WTC11 (cell line): ENCODE data around the gene PSMC4. TPM values are rescaled to one million over a fixed set of nuclear protein-coding genes. Genes with fewer than 3 reads are reported as not detected.

Source experiments
- ATAC-seq: fragments of 200-7000 bp; cut with Tn5 transposase; 2 replicates; pipeline ENCODE4 v1.10.0; 2021; ENCODE audit warnings: mild to moderate bottlenecking, moderate library complexity
- CTCF ChIA-PET: fragments of 300-600 bp; sonication (Branson Sonifier 250); formaldehyde crosslinking; loops from one replicate; lab custom pipeline; 2021; ENCODE audit warnings: antibody characterized with exemption; lab: Charles Lee
- POLR2A ChIA-PET: fragments of 350-600 bp; sonication (Branson Sonifier 250); formaldehyde crosslinking; loops from one replicate; lab custom pipeline; 2021; ENCODE audit warnings: antibody characterized with exemption; lab: Charles Lee
- DNase-seq: peaks from one replicate; pipeline ENCODE4 v3.0.0; 2021; ENCODE audit warnings: low spot score
- H3K27ac Mint-ChIP-seq: 2 replicates; pipeline ENCODE4 v1.8.0; 2021; ENCODE audit warnings: mixed read lengths
- H3K27me3 Mint-ChIP-seq: 2 replicates; pipeline ENCODE4 v1.8.0; 2021; ENCODE audit warnings: low read depth, mild to moderate bottlenecking, moderate library complexity, mixed read lengths
- H3K36me3 Mint-ChIP-seq: 2 replicates; pipeline ENCODE4 v1.8.0; 2021; ENCODE audit warnings: mixed read lengths
- H3K4me1 Mint-ChIP-seq: 2 replicates; pipeline ENCODE4 v1.8.0; 2022; ENCODE audit warnings: mixed read lengths
- H3K4me3 Mint-ChIP-seq: 2 replicates; pipeline ENCODE4 v1.8.0; 2021; ENCODE audit warnings: mild to moderate bottlenecking, moderate library complexity, mixed read lengths
- H3K9me3 Mint-ChIP-seq: 2 replicates; pipeline ENCODE4 v1.8.0; 2021; ENCODE audit warnings: mixed read lengths
- CREB1 ChIP-seq: sonication (generic); formaldehyde crosslinking; IDR thresholded peaks from 2 replicates; pipeline ENCODE4 v1.8.0; 2023; ENCODE audit warnings: mild to moderate bottlenecking, missing genetic modification reagents
- ESRRA ChIP-seq: sonication (generic); formaldehyde crosslinking; IDR thresholded peaks from 2 replicates; pipeline ENCODE4 v1.8.1; 2022; ENCODE audit warnings: mild to moderate bottlenecking, missing genetic modification reagents, borderline replicate concordance
- ETV6 ChIP-seq: sonication (generic); formaldehyde crosslinking; IDR thresholded peaks from 2 replicates; pipeline ENCODE4 v1.8.1; 2022; ENCODE audit warnings: mild to moderate bottlenecking, missing genetic modification reagents
- FOXK1 ChIP-seq: sonication (generic); formaldehyde crosslinking; IDR thresholded peaks from 2 replicates; pipeline ENCODE4 v1.8.0; 2022; ENCODE audit warnings: mild to moderate bottlenecking, moderate library complexity, missing genetic modification reagents
- GABPB1 ChIP-seq: sonication (generic); formaldehyde crosslinking; IDR thresholded peaks from 2 replicates; pipeline ENCODE4 v1.8.1; 2023; ENCODE audit warnings: mild to moderate bottlenecking, missing genetic modification reagents
- HMGA2 ChIP-seq: fragments of 250-450 bp; sonication (Bioruptor Pico); IDR thresholded peaks from 2 replicates; pipeline ENCODE4 v1.4.0; 2021; ENCODE audit warnings: mild to moderate bottlenecking, moderate library complexity
- JUN ChIP-seq: sonication (generic); formaldehyde crosslinking; IDR thresholded peaks from 2 replicates; pipeline ENCODE4 v1.8.0; 2023; ENCODE audit warnings: mild to moderate bottlenecking, missing genetic modification reagents
- MXD4 ChIP-seq: fragments of 250-450 bp; sonication (Bioruptor Pico); IDR thresholded peaks from 2 replicates; pipeline ENCODE4 v1.8.0; 2021; ENCODE audit warnings: mild to moderate bottlenecking, moderate library complexity, borderline replicate concordance
- NFATC4 ChIP-seq: fragments of 250-450 bp; sonication (Bioruptor Pico); IDR thresholded peaks from 2 replicates; pipeline ENCODE4 v1.9.0; 2021; ENCODE audit warnings: mild to moderate bottlenecking
- PRRX2 ChIP-seq: fragments of 250-450 bp; sonication (Bioruptor Pico); IDR thresholded peaks from 2 replicates; pipeline ENCODE4 v1.8.0; 2021; ENCODE audit warnings: mild to moderate bottlenecking
- SMAD4 ChIP-seq: sonication (generic); formaldehyde crosslinking; IDR thresholded peaks from 2 replicates; pipeline ENCODE4 v1.8.0; 2022; ENCODE audit warnings: mild to moderate bottlenecking, missing genetic modification reagents
- TP53 ChIP-seq: sonication (generic); formaldehyde crosslinking; IDR thresholded peaks from 2 replicates; pipeline ENCODE4 v1.8.1; 2023; ENCODE audit warnings: mild to moderate bottlenecking, missing genetic modification reagents
- ZNF219 ChIP-seq: sonication (generic); formaldehyde crosslinking; IDR thresholded peaks from 2 replicates; pipeline ENCODE4 v1.8.0; 2023; ENCODE audit warnings: missing genetic modification reagents, mild to moderate bottlenecking, borderline replicate concordance
- ZNF263 ChIP-seq: sonication (generic); formaldehyde crosslinking; IDR thresholded peaks from 2 replicates; pipeline ENCODE4 v1.8.1; 2022; ENCODE audit warnings: low read depth, mild to moderate bottlenecking, moderate library complexity, missing genetic modification reagents
- total RNA-seq: library from RNA; stranded (reverse); gene quantifications from 3 replicates; pipeline ENCODE4 v1.2.3, GENCODE V29; 2021
- TF ChIP-seq, protein P1 (sequence below): sonication (generic); formaldehyde crosslinking; IDR thresholded peaks from 2 replicates; pipeline ENCODE4 v1.8.0; 2023; ENCODE audit warnings: mild to moderate bottlenecking, missing genetic modification reagents
- TF ChIP-seq, protein P2 (sequence below): sonication (generic); formaldehyde crosslinking; IDR thresholded peaks from 2 replicates; pipeline ENCODE4 v1.8.1; 2023; ENCODE audit warnings: mild to moderate bottlenecking, moderate library complexity, missing genetic modification reagents
- TF ChIP-seq, protein P3 (sequence below): sonication (generic); formaldehyde crosslinking; IDR thresholded peaks from 2 replicates; pipeline ENCODE4 v1.8.1; 2023; ENCODE audit warnings: mild to moderate bottlenecking, missing genetic modification reagents, borderline replicate concordance
- TF ChIP-seq, protein P4 (sequence below): fragments of 200-600 bp; IDR thresholded peaks from 2 replicates; pipeline ENCODE4 v1.8.0; 2022; ENCODE audit warnings: antibody characterized with exemption
- TF ChIP-seq, protein P5 (sequence below): fragments of 250-450 bp; sonication (Bioruptor Pico); conservative IDR thresholded peaks from 2 replicates; pipeline ENCODE4 v1.9.0; 2021; ENCODE audit warnings: mild to moderate bottlenecking
- TF ChIP-seq, protein P6 (sequence below): sonication (generic); formaldehyde crosslinking; IDR thresholded peaks from 2 replicates; pipeline ENCODE4 v1.8.0; 2022; ENCODE audit warnings: mild to moderate bottlenecking, missing genetic modification reagents

The PSMC4 gene
- total RNA-seq, 1 experiment from 2014 or later = 105 TPM

DNA sequence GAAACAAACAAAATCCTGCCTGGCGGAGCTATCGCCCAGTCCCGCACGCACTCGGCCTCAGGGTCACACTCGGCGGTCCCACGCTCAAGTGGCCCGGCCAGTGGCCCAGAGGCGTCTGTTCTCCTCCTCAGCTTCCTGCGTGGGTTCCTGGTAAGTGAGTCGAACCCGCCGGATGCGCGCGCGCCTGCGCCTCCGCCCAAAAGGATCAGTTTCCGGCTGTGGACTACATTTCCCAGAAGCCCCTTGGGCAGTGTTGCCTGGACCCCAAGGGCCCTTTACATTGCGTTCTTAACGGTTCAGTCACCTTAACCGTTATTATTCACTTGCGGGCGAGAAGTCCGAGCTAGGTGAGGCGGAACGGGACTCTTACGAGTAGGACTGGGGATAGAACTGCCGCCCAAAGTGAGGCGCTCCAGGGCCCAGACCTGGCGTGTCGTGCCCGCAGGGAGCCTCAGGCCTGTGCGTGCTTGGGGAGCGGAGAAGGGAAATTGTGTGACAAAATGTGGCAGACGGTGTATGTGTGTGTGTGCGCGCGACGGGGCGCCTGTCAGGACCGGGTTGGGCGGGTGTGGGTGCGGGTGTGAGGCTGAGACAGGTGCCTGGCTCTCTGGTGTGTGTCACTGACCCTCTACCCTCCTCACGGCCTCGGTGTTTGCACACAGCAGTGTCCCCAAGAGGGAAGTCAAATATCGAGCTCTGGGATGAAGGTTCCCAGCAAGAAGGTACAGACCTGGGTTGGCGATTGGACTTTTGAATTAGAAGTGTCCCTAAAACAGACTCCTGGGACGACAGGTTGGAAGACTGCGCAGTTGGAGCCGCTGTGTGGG lies 26.1 kb downstream of the PSMC4 start, which contains the start of gene ZNF546 (continued):
- TF ChIP-seq, protein P1, sequence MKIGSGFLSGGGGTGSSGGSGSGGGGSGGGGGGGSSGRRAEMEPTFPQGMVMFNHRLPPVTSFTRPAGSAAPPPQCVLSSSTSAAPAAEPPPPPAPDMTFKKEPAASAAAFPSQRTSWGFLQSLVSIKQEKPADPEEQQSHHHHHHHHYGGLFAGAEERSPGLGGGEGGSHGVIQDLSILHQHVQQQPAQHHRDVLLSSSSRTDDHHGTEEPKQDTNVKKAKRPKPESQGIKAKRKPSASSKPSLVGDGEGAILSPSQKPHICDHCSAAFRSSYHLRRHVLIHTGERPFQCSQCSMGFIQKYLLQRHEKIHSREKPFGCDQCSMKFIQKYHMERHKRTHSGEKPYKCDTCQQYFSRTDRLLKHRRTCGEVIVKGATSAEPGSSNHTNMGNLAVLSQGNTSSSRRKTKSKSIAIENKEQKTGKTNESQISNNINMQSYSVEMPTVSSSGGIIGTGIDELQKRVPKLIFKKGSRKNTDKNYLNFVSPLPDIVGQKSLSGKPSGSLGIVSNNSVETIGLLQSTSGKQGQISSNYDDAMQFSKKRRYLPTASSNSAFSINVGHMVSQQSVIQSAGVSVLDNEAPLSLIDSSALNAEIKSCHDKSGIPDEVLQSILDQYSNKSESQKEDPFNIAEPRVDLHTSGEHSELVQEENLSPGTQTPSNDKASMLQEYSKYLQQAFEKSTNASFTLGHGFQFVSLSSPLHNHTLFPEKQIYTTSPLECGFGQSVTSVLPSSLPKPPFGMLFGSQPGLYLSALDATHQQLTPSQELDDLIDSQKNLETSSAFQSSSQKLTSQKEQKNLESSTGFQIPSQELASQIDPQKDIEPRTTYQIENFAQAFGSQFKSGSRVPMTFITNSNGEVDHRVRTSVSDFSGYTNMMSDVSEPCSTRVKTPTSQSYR = no peak
- TF ChIP-seq JUN (CRISPR knock-in tag) = no peak
- TF ChIP-seq, protein P2, sequence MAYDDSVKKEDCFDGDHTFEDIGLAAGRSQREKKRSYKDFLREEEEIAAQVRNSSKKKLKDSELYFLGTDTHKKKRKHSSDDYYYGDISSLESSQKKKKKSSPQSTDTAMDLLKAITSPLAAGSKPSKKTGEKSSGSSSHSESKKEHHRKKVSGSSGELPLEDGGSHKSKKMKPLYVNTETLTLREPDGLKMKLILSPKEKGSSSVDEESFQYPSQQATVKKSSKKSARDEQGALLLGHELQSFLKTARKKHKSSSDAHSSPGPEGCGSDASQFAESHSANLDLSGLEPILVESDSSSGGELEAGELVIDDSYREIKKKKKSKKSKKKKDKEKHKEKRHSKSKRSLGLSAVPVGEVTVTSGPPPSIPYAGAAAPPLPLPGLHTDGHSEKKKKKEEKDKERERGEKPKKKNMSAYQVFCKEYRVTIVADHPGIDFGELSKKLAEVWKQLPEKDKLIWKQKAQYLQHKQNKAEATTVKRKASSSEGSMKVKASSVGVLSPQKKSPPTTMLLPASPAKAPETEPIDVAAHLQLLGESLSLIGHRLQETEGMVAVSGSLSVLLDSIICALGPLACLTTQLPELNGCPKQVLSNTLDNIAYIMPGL (CRISPR knock-in tag) = no peak
- TF ChIP-seq ZNF219 (CRISPR knock-in tag) = no peak
- TF ChIP-seq, protein P3, sequence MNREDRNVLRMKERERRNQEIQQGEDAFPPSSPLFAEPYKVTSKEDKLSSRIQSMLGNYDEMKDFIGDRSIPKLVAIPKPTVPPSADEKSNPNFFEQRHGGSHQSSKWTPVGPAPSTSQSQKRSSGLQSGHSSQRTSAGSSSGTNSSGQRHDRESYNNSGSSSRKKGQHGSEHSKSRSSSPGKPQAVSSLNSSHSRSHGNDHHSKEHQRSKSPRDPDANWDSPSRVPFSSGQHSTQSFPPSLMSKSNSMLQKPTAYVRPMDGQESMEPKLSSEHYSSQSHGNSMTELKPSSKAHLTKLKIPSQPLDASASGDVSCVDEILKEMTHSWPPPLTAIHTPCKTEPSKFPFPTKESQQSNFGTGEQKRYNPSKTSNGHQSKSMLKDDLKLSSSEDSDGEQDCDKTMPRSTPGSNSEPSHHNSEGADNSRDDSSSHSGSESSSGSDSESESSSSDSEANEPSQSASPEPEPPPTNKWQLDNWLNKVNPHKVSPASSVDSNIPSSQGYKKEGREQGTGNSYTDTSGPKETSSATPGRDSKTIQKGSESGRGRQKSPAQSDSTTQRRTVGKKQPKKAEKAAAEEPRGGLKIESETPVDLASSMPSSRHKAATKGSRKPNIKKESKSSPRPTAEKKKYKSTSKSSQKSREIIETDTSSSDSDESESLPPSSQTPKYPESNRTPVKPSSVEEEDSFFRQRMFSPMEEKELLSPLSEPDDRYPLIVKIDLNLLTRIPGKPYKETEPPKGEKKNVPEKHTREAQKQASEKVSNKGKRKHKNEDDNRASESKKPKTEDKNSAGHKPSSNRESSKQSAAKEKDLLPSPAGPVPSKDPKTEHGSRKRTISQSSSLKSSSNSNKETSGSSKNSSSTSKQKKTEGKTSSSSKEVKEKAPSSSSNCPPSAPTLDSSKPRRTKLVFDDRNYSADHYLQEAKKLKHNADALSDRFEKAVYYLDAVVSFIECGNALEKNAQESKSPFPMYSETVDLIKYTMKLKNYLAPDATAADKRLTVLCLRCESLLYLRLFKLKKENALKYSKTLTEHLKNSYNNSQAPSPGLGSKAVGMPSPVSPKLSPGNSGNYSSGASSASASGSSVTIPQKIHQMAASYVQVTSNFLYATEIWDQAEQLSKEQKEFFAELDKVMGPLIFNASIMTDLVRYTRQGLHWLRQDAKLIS (CRISPR knock-in tag) = no peak
- no peak for TF ChIP-seq ETV6 (CRISPR knock-in tag)
- TF ChIP-seq, protein P4, sequence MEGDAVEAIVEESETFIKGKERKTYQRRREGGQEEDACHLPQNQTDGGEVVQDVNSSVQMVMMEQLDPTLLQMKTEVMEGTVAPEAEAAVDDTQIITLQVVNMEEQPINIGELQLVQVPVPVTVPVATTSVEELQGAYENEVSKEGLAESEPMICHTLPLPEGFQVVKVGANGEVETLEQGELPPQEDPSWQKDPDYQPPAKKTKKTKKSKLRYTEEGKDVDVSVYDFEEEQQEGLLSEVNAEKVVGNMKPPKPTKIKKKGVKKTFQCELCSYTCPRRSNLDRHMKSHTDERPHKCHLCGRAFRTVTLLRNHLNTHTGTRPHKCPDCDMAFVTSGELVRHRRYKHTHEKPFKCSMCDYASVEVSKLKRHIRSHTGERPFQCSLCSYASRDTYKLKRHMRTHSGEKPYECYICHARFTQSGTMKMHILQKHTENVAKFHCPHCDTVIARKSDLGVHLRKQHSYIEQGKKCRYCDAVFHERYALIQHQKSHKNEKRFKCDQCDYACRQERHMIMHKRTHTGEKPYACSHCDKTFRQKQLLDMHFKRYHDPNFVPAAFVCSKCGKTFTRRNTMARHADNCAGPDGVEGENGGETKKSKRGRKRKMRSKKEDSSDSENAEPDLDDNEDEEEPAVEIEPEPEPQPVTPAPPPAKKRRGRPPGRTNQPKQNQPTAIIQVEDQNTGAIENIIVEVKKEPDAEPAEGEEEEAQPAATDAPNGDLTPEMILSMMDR = no peak
- no peak for TF ChIP-seq ZNF263 (CRISPR knock-in tag)
- no peak for TF ChIP-seq MXD4 (CRISPR knock-in tag)
- TF ChIP-seq FOXK1 = peak; percentile 68; the same call in 1 of the 2 replicates
- TF ChIP-seq GABPB1 (CRISPR knock-in tag) = peak; percentile 57
- TF ChIP-seq CREB1 (CRISPR knock-in tag) = no peak
- no peak for TF ChIP-seq NFATC4
- no peak for TF ChIP-seq PRRX2

DNA sequence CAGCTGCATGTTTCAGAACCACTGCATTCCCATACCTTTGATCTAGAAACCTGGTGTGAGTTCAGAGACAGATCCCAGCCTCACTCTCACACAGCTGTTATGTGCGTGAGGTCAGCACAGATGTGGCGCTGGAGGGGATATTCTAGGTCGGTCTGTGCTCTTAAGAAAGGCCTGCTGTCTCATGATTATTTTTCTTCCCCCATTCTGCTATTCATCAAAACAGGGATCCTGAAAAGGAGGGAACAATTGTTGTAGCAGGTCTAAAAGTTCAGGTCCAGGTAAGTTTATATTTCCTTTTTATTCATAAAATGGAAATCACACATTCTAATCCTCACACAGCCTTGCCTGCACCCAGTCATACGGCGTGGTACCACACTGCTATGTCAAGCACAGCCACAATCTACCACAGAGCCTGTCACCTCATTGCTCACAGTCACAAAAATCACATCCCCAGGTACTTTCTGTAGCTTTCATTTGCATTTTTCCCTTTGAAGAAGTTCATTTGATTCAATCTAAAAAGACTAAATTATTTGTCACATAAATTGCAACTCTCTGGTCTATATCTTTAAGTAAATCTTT lies 26.8 kb downstream of the PSMC4 start:
- Mint-ChIP-seq H3K27ac (no peak overlapping the region), H3K27me3 (no peaks in the 10 kb centered on the region), H3K4me1 (peaks cover 14% of the 10 kb centered on the region), H3K36me3 (peaks cover 21% of the 10 kb centered on the region), H3K9me3 (peaks cover 25% of the 10 kb centered on the region), H3K4me3 (peak overlapping the region; percentile 99)
- no peak for DNase-seq
- ATAC-seq = no peak
- ChIA-PET POLR2A (interaction anchor here (1.7 kb wide), 1 partner anchor 27 kb away, joined by 5 read pairs; the partner anchor contains the start of gene PSMC4), CTCF (interaction anchor here (1.0 to 1.1 kb wide), 3 partner anchors 27 to 220 kb away, joined by 3 to 4 read pairs (median 3); partner anchors contain the start of genes PSMC4, TTC9B and ZNF780A)
- no peak for TF ChIP-seq TP53
- TF ChIP-seq, protein P5, sequence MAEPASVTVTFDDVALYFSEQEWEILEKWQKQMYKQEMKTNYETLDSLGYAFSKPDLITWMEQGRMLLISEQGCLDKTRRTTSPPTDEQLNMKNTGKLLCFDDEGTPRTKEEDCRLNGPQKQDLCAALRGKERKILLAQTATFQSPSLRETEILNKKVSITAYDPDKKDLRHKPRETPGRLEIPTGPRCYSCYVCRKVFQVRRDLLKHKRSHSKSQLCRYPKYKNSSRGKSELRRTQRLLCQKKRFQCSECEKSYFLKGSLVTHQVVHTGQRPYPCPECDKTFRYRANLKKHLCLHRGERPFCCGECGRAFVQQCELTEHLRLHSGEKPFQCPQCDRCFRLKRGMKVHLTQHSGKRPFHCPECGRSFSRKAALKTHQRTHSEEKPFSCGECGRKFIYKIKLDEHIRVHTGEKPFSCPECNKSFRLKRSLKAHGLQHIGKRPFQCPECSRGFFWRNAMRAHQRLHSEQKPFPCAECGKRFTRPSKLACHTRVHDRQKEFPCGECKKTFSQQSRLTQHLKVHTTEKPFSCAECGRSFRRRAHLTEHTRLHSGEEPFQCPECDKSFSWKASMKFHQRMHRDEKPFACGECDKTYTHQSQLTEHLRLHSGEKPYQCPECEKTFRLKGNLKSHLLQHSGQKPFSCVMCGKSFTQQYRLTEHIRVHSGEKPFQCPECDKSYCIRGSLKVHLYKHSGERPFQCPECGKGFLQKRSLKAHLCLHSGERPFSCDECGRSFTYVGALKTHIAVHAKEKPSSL (CRISPR knock-in tag) = no peak
- no peak for TF ChIP-seq SMAD4
- TF ChIP-seq, protein P4 = no peak
- TF ChIP-seq, protein P6, sequence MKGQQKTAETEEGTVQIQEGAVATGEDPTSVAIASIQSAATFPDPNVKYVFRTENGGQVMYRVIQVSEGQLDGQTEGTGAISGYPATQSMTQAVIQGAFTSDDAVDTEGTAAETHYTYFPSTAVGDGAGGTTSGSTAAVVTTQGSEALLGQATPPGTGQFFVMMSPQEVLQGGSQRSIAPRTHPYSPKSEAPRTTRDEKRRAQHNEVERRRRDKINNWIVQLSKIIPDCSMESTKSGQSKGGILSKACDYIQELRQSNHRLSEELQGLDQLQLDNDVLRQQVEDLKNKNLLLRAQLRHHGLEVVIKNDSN (CRISPR knock-in tag) = no peak
- no peak for TF ChIP-seq ESRRA (CRISPR knock-in tag)
- no peak for TF ChIP-seq HMGA2 (CRISPR knock-in tag)
